ENCODE results near the gene BRIP1. TPM values are rescaled to one million over a fixed set of nuclear protein-coding genes. Genes with fewer than 3 reads are reported as not detected.

The BRIP1 gene
- total and polyA plus RNA-seq, 2 donors (not counting 1 experiment from before 2014, with no cell fraction given), result 4.0 to 8.1 TPM

DNA sequence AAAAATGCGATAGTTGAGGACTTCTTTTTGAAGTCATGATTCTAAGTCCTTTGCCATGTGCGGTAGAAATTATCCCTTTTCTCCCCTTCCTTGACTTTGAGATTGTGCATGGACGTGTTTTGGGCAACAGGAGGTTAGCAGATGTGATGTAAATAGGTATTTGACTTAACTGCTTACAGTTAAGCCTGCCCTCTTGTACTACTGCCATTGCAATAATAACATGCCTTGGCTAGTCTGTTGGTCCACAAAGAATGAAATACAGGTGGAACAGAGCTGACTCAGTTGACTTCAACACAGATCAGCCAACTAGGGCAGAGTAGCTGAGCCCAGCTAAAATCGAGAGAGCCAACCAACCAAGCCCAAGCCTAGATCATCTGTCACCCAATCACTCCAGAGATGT, 125.5 kb downstream of the BRIP1 start:
- Histone ChIP-seq H3K4me3 (replicated peaks in 1 of 4; ENCODE audit: control extremely low read depth in 1 of 4, insufficient read depth in 1 of 4, low read depth in 3 of 4, low read length in 4 of 4) (no peak overlapping the region), H3K4me1 (ENCODE audit: control insufficient read depth, extremely low read depth, insufficient read depth, low read length) (no peaks in the 10 kb centered on the region), H3K9ac (ENCODE audit: insufficient read depth, low read length) (no peak overlapping the region), H3K27me3 (ENCODE audit: control insufficient read depth, insufficient read depth, low read length) (no peaks in the 10 kb centered on the region), H3K4me2 (ENCODE audit: extremely low read depth, insufficient read depth, low read length) (no peak overlapping the region), H4K20me1 (ENCODE audit: control insufficient read depth, extremely low read depth, insufficient read depth, low read length) (no peaks in the 10 kb centered on the region), H3K27ac (ENCODE audit: insufficient read depth, low read length) (no peak overlapping the region), H3K36me3 (ENCODE audit: control insufficient read depth, insufficient read depth, low read length) (peaks cover 1% of the 10 kb centered on the region), H2AFZ (ENCODE audit: low read length) (no peak overlapping the region), H3K79me2 (ENCODE audit: control insufficient read depth, insufficient read depth, low read length) (no peaks in the 10 kb centered on the region), H3K9me3 (ENCODE audit: control insufficient read depth, insufficient read depth, low read depth, low read length) (no peaks in the 10 kb centered on the region)
- no peak for DNase-seq (ENCODE audit: low read depth in 2 of 2)
- TF ChIP-seq EZH2 (IDR thresholded peaks at IDR 0.05; ENCODE audit: low read length, missing control alignments), result no peak
- TF ChIP-seq, protein P1, sequence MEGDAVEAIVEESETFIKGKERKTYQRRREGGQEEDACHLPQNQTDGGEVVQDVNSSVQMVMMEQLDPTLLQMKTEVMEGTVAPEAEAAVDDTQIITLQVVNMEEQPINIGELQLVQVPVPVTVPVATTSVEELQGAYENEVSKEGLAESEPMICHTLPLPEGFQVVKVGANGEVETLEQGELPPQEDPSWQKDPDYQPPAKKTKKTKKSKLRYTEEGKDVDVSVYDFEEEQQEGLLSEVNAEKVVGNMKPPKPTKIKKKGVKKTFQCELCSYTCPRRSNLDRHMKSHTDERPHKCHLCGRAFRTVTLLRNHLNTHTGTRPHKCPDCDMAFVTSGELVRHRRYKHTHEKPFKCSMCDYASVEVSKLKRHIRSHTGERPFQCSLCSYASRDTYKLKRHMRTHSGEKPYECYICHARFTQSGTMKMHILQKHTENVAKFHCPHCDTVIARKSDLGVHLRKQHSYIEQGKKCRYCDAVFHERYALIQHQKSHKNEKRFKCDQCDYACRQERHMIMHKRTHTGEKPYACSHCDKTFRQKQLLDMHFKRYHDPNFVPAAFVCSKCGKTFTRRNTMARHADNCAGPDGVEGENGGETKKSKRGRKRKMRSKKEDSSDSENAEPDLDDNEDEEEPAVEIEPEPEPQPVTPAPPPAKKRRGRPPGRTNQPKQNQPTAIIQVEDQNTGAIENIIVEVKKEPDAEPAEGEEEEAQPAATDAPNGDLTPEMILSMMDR (conservative IDR thresholded peaks at IDR 0.05 in 1 of 2, IDR thresholded peaks at IDR 0.05 in 1 of 2; ENCODE audit: low read depth in 1 of 2, low read length in 2 of 2), result no peak

DNA sequence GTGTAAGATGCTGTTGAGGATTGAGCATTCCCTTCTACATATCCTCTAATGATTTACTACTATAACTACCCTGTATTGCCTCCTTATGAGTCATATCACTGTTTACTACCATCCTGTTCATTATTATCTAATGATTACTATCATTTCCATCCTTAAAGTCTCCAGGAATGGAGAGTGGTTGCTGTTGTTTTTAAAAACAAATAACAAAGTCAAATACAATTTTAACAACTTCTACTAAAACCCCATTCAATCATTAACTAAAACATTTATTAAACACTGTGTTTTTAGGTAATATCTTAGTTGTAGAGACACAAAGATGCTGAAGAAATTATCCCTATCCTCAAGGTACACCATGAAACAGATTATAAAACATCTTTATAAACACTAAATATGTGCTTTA, 126.9 kb downstream of the BRIP1 start:
- no peak for DNase-seq (ENCODE audit: low read depth in 2 of 2)
- no peak for TF ChIP-seq EZH2 (IDR thresholded peaks at IDR 0.05; ENCODE audit: low read length, missing control alignments)
- TF ChIP-seq, protein P1 (conservative IDR thresholded peaks at IDR 0.05 in 1 of 2, IDR thresholded peaks at IDR 0.05 in 1 of 2; ENCODE audit: low read depth in 1 of 2, low read length in 2 of 2), result no peak
- Histone ChIP-seq H3K27ac (ENCODE audit: insufficient read depth, low read length) (no peak overlapping the region), H2AFZ (ENCODE audit: low read length) (no peak overlapping the region), H3K4me3 (replicated peaks in 1 of 4; ENCODE audit: control extremely low read depth in 1 of 4, insufficient read depth in 1 of 4, low read depth in 3 of 4, low read length in 4 of 4) (no peak overlapping the region), H3K36me3 (ENCODE audit: control insufficient read depth, insufficient read depth, low read length) (no peaks in the 10 kb centered on the region), H4K20me1 (ENCODE audit: control insufficient read depth, extremely low read depth, insufficient read depth, low read length) (no peaks in the 10 kb centered on the region), H3K79me2 (ENCODE audit: control insufficient read depth, insufficient read depth, low read length) (no peaks in the 10 kb centered on the region), H3K27me3 (ENCODE audit: control insufficient read depth, insufficient read depth, low read length) (no peaks in the 10 kb centered on the region), H3K9me3 (ENCODE audit: control insufficient read depth, insufficient read depth, low read depth, low read length) (no peaks in the 10 kb centered on the region), H3K9ac (ENCODE audit: insufficient read depth, low read length) (no peak overlapping the region), H3K4me1 (ENCODE audit: control insufficient read depth, extremely low read depth, insufficient read depth, low read length) (no peaks in the 10 kb centered on the region), H3K4me2 (ENCODE audit: extremely low read depth, insufficient read depth, low read length) (no peak overlapping the region)

DNA sequence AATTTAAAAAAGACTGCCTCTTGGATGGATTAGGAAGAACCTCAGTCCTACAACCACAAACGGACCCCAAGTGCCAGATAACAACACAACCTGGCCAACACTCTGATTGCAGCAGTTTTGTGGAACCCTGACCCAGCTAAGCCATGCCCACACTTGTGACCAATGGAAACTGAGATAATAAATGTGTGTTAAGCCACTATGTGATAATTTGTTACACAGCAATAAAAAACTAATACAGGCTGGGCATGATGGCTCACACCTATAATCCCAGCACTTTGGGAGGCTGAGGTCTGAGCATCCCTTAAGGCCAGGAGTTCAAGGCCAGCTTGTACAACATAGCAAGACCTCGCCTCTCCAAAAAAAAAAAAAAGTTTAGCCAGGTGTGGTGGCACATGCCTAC, 127.5 kb downstream of the BRIP1 start:
- Histone ChIP-seq H3K4me2 (ENCODE audit: extremely low read depth, insufficient read depth, low read length) (no peak overlapping the region), H3K79me2 (ENCODE audit: control insufficient read depth, insufficient read depth, low read length) (no peaks in the 10 kb centered on the region), H3K9ac (ENCODE audit: insufficient read depth, low read length) (no peak overlapping the region), H2AFZ (ENCODE audit: low read length) (no peak overlapping the region), H3K9me3 (ENCODE audit: control insufficient read depth, insufficient read depth, low read depth, low read length) (no peaks in the 10 kb centered on the region), H3K27me3 (ENCODE audit: control insufficient read depth, insufficient read depth, low read length) (no peaks in the 10 kb centered on the region), H3K4me1 (ENCODE audit: control insufficient read depth, extremely low read depth, insufficient read depth, low read length) (no peaks in the 10 kb centered on the region), H4K20me1 (ENCODE audit: control insufficient read depth, extremely low read depth, insufficient read depth, low read length) (no peaks in the 10 kb centered on the region), H3K4me3 (replicated peaks in 1 of 4; ENCODE audit: control extremely low read depth in 1 of 4, insufficient read depth in 1 of 4, low read depth in 3 of 4, low read length in 4 of 4) (no peak overlapping the region), H3K36me3 (ENCODE audit: control insufficient read depth, insufficient read depth, low read length) (no peaks in the 10 kb centered on the region), H3K27ac (ENCODE audit: insufficient read depth, low read length) (no peak overlapping the region)
- TF ChIP-seq EZH2 (IDR thresholded peaks at IDR 0.05; ENCODE audit: low read length, missing control alignments), result no peak
- TF ChIP-seq, protein P1 (conservative IDR thresholded peaks at IDR 0.05 in 1 of 2, IDR thresholded peaks at IDR 0.05 in 1 of 2; ENCODE audit: low read depth in 1 of 2, low read length in 2 of 2), result no peak
- DNase-seq (ENCODE audit: low read depth in 2 of 2), result no peak
